ENCODE measurements around the gene CD7. TPM values are rescaled to one million over a fixed set of nuclear protein-coding genes. Genes with fewer than 3 reads are reported as not detected.
A peak's percentile ranks its signal among the peaks of the same experiment; 100 is the strongest.
"Not testable (repeated sequence)": the region's sequence is repeated elsewhere in the genome, so short reads cannot be mapped to it uniquely, and the experiment has no call there.

CD7 gene
- polyA plus RNA-seq (2012; ENCODE audit: insufficient read depth, insufficient read length, low read depth) = 0.46 TPM

DNA sequence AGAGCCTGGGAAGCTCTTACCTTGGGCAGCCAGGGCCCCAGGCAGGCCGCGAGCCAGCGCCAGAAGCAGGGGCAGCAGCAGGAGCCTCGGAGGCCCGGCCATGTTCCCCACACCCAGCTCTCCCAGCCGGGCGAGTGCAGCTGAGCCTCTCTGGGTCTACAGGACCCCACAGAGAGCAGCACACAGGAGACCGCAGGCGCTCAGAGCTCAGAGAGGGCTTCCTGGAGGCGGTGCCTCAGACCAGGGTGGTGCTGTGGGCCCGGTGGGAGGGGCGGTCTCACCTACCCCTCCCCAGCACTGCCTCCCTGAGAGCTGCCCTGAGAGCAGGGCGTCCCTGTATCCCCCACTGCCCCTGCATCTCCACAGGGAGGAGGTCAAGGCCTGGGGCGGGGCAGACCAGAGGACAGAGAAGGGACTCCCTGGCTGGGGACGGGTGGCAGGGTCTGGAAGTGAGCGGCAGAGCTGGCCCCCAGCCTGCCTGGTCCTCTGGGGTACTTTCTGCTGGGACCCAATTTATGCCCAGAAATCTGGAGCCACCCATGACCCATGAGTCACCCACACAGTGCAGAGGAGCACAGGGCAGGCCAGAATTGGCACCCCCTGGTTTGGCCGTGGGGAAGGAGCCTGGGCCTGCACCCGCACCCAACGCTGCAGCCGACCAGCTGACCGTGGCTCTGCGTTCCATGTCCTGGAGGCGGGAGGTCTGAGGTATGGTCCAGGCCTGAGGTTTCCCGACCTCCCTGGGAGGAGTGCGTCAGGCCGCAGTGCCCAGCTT, at the start of gene CD7:
TSS of gene CD7 (minus strand) at position 215 of the 775 bp plus-strand sequence. CDS start at position 102, 113 bp downstream.
- H3K36me3 ChIP-seq = no peaks in the 10 kb centered on the region
- H3K9me3 ChIP-seq = no peaks in the 10 kb centered on the region
- H3K27me3 ChIP-seq = no peaks in the 10 kb centered on the region
- DNase-seq = peak; percentile 28
- TF ChIP-seq, protein P1, sequence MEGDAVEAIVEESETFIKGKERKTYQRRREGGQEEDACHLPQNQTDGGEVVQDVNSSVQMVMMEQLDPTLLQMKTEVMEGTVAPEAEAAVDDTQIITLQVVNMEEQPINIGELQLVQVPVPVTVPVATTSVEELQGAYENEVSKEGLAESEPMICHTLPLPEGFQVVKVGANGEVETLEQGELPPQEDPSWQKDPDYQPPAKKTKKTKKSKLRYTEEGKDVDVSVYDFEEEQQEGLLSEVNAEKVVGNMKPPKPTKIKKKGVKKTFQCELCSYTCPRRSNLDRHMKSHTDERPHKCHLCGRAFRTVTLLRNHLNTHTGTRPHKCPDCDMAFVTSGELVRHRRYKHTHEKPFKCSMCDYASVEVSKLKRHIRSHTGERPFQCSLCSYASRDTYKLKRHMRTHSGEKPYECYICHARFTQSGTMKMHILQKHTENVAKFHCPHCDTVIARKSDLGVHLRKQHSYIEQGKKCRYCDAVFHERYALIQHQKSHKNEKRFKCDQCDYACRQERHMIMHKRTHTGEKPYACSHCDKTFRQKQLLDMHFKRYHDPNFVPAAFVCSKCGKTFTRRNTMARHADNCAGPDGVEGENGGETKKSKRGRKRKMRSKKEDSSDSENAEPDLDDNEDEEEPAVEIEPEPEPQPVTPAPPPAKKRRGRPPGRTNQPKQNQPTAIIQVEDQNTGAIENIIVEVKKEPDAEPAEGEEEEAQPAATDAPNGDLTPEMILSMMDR (IDR thresholded peaks at IDR 0.05; ENCODE audit: low read depth, low read length) = no peak
- peaks cover 2% of the 10 kb centered on the region; the same call in 1 of the 2 replicates for H3K4me1 ChIP-seq
- H3K4me3 ChIP-seq (ENCODE audit: low read depth, low read length) = no peak within 1 kb of the TSS

- peaks cover 11% of the 10 kb centered on the region for H3K27me3 ChIP-seq
- no peak for DNase-seq
- no peak overlapping the region for H3K4me3 ChIP-seq (ENCODE audit: low read depth, low read length)
- no peaks in the 10 kb centered on the region; the same call in 1 of the 2 replicates for H3K4me1 ChIP-seq
- H3K36me3 ChIP-seq = no peaks in the 10 kb centered on the region; the same call in 1 of the 2 replicates
- TF ChIP-seq, protein P1 (IDR thresholded peaks at IDR 0.05; ENCODE audit: low read depth, low read length) = no peak
- H3K9me3 ChIP-seq = no peaks in the 10 kb centered on the region
These were observed 49.3 kb upstream of the CD7 start for GRCh38 chr17:82366749-82367148.

DNA sequence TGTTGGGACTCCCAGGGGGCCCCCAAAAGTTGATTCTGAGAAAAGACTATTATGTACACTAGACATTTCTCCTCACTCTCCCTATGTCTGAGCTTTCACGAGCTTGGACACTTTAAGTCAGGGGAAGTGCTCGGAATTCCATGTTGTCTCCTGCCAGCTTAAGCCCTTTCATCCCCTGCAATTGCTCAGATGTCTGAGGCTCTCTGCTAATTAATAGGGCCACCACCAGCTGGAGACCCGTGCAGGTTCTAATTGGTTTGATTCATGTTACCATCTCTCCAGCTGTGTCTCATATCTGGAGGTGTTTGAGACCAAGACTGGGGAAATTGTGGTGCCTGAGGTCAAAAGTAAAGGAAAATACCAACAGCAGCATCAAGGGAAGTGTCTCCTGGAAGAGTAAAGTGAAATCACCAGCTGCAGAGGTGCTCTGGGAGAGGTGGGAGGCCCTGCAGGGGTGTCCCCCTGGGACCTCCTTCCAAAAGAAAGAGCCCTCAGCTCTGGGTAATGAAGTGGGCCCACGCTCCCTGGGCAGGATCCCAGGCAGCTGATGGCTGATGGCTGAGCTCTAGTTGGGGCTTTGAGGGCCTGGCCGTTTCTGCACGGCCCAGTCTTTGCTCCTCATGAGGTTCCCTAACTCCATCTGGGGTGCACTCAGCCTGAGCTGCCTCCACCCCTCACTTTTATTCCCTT, 48.3 kb upstream of the CD7 start:
- Histone ChIP-seq H3K4me3 (ENCODE audit: low read depth, low read length) (no peak overlapping the region), H3K27me3 (peaks cover under 1% of the 10 kb centered on the region; the same call in 1 of the 2 replicates), H3K9me3 (no peaks in the 10 kb centered on the region), H3K4me1 (no peaks in the 10 kb centered on the region; the same call in 1 of the 2 replicates), H3K36me3 (no peaks in the 10 kb centered on the region; the same call in 1 of the 2 replicates)
- TF ChIP-seq, protein P1 (IDR thresholded peaks at IDR 0.05; ENCODE audit: low read depth, low read length) = no peak
- DNase-seq = no peak

- H3K4me3 ChIP-seq (ENCODE audit: low read depth, low read length) = no peak overlapping the region
- H3K9me3 ChIP-seq = no peaks in the 10 kb centered on the region
- no peaks in the 10 kb centered on the region for H3K27me3 ChIP-seq
- no peak for DNase-seq
- no peaks in the 10 kb centered on the region; the same call in 1 of the 2 replicates for H3K36me3 ChIP-seq
- TF ChIP-seq, protein P1 (IDR thresholded peaks at IDR 0.05; ENCODE audit: low read depth, low read length) = no peak
- H3K4me1 ChIP-seq = peaks cover 10% of the 10 kb centered on the region
These were observed 44.7 kb upstream of the CD7 start for GRCh38 chr17:82361885-82362633.

- not testable (repeated sequence) for DNase-seq; H3K27me3 ChIP-seq; H3K4me1 ChIP-seq; H3K4me3 ChIP-seq (ENCODE audit: low read depth, low read length); H3K9me3 ChIP-seq; H3K36me3 ChIP-seq
These were observed 42.2 kb upstream of the CD7 start for GRCh38 chr17:82359451-82360074.
